HG02943 (cell line): ENCODE data around the gene FKBP7.
"Not testable (repeated sequence)": the region's sequence is repeated elsewhere in the genome, so short reads cannot be mapped to it uniquely, and the experiment has no call there.

Source experiments
- ATAC-seq: cut with Tn5 transposase; IDR thresholded peaks from one replicate; pipeline ENCODE4 v1.9.1; 2021; ENCODE audit warnings: mild to moderate bottlenecking, low read depth, moderate library complexity; ENCODE audit not compliant: unreplicated experiment

The FKBP7 gene

GRCh38 chr2:178450524-178450773, 28.0 kb downstream of the FKBP7 start:
- peak; percentile 52 for ATAC-seq

- ATAC-seq = peak; percentile 11
Measured at GRCh38 chr2:178449700-178450523, 28.5 kb downstream of the FKBP7 start.

GRCh38 chr2:178448968-178449661, 29.3 kb downstream of the FKBP7 start:
- no peak for ATAC-seq

- ATAC-seq = no peak
Measured at GRCh38 chr2:178441426-178441825, 37.0 kb downstream of the FKBP7 start.

- no peak for ATAC-seq
Measured at GRCh38 chr2:178436662-178437061, 41.7 kb downstream of the FKBP7 start.

- ATAC-seq = no peak
Measured at GRCh38 chr2:178429336-178429735, 49.1 kb downstream of the FKBP7 start.

- no peak for ATAC-seq
Measured at GRCh38 chr2:178428396-178428806, 50.0 kb downstream of the FKBP7 start.

GRCh38 chr2:178427458-178427857, 50.9 kb downstream of the FKBP7 start:
- ATAC-seq = no peak

- ATAC-seq = no peak
Measured at GRCh38 chr2:178426388-178426787, 52.0 kb downstream of the FKBP7 start.

GRCh38 chr2:178425255-178425827, 53.1 kb downstream of the FKBP7 start:
- ATAC-seq = no peak

GRCh38 chr2:178423746-178424145, 54.7 kb downstream of the FKBP7 start:
- not testable (repeated sequence) for ATAC-seq

GRCh38 chr2:178422097-178422496, 56.3 kb downstream of the FKBP7 start:
- no peak for ATAC-seq

GRCh38 chr2:178420463-178420999, 57.9 kb downstream of the FKBP7 start:
- ATAC-seq = no peak

- no peak for ATAC-seq
Measured at GRCh38 chr2:178419123-178419522, 59.3 kb downstream of the FKBP7 start.

GRCh38 chr2:178418426-178418825, 60.0 kb downstream of the FKBP7 start:
- ATAC-seq = no peak

- no peak for ATAC-seq
Measured at GRCh38 chr2:178417916-178418315, 60.5 kb downstream of the FKBP7 start.

GRCh38 chr2:178415979-178416378, 62.4 kb downstream of the FKBP7 start:
- no peak for ATAC-seq

- peak; percentile 82 for ATAC-seq
Measured at GRCh38 chr2:178414266-178415247, 63.8 kb downstream of the FKBP7 start.
